ENCODE measurements around the gene CDH20. TPM values are rescaled to one million over a fixed set of nuclear protein-coding genes. Genes with fewer than 3 reads are reported as not detected.
A peak's percentile ranks its signal among the peaks of the same experiment; 100 is the strongest.

Gene CDH20
- total RNA-seq, 1 donor from 2014 or later, result 0.24 TPM

DNA sequence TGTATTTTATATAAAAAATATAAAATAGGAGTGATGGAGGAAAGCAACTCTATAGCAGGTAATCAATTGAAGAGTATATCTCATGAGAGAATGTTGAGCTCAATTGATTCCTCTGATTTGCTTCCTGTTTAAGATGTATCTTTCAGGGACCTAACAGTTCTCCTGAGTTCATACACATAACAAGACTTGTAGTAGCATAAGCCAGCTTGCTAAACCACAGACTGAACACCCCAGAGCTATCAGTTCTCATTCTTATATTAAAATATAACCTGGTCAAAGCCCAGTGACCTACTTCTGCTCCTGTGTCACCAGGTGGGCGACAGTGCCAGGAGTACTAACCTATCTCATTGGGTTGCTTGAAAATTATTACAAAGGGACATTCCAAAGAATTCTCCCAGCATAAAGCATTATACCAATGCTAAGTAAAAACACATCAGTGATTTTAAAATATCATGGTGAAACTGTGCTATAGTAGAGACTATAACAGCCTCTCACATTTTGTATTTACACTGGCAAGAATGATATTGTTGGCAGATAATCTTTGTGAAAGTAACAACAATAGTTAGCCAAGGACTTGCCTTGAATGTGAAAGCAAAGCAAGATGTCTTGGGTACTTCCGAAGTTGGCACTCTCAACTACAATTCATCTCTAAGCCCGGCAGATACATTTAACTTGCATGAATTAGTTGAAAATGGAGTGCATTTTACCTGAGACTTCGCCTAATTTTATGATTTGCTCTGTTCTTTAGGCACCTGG lies 40.8 kb upstream of the CDH20 start:
- DNase-seq, result no peak
- ATAC-seq, result no peak
- H3K9me3 ChIP-seq, result no peaks in the 10 kb centered on the region
- H3K27me3 ChIP-seq (ENCODE audit: low read depth), result no peaks in the 10 kb centered on the region
- no peaks in the 10 kb centered on the region for H3K4me1 ChIP-seq
- TF ChIP-seq, protein P1, sequence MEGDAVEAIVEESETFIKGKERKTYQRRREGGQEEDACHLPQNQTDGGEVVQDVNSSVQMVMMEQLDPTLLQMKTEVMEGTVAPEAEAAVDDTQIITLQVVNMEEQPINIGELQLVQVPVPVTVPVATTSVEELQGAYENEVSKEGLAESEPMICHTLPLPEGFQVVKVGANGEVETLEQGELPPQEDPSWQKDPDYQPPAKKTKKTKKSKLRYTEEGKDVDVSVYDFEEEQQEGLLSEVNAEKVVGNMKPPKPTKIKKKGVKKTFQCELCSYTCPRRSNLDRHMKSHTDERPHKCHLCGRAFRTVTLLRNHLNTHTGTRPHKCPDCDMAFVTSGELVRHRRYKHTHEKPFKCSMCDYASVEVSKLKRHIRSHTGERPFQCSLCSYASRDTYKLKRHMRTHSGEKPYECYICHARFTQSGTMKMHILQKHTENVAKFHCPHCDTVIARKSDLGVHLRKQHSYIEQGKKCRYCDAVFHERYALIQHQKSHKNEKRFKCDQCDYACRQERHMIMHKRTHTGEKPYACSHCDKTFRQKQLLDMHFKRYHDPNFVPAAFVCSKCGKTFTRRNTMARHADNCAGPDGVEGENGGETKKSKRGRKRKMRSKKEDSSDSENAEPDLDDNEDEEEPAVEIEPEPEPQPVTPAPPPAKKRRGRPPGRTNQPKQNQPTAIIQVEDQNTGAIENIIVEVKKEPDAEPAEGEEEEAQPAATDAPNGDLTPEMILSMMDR (IDR thresholded peaks at IDR 0.05), result no peak
- no peak overlapping the region for H3K4me3 ChIP-seq
- intact Hi-C loops (cut with DNase I), result no loop called here
- no peak overlapping the region for H3K27ac ChIP-seq
- H3K36me3 ChIP-seq, result no peaks in the 10 kb centered on the region

DNA sequence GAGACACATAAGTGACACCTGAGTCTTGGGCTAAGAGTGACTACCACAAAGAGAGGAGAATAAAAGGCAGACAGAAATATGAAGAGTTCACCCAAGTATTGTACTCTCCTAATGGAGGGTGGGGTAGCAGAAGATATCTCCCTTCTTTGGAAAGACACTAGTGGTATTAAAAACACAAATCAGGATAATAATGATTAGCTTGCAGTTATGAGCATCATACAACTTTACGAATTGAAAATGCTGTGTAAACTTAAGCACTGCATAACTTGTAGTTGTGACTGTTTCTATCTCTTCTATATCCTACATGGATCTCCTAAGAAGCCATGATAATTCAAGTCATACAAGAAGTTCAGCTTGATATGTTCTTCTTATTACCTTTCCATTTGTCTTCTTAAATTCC lies 38.1 kb upstream of the CDH20 start:
- Histone ChIP-seq H3K4me3 (no peak overlapping the region), H3K9me3 (no peaks in the 10 kb centered on the region)
- TF ChIP-seq, protein P1 (IDR thresholded peaks at IDR 0.05), result no peak

DNA sequence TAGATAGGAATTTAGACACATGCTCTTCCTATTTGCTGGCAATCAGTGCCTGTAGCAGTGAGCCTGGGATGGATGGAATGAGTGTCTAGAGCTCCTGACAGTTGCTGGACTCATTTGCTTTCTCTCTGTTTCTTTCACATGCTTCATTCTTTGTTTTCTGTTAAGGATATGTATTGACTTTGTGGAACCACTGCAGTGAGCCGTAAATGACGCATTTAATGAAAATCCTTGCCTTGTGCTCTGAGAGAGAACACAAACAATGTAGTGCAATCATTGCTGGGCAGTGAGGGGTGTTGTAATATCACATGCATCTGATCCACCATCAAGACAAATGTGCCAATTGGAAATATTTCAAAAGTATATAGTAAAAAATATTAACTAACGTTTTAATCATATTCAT lies 25.2 kb upstream of the CDH20 start:
- no peaks in the 10 kb centered on the region for H3K36me3 ChIP-seq
- no peaks in the 10 kb centered on the region for H3K4me1 ChIP-seq
- ATAC-seq (no peak), DNase-seq (no peak)
- intact Hi-C loops (cut with DNase I), result no loop called here
- no peak overlapping the region for H3K27ac ChIP-seq
- no peaks in the 10 kb centered on the region for H3K27me3 ChIP-seq (ENCODE audit: low read depth)
- no peak overlapping the region for H3K4me3 ChIP-seq
- no peaks in the 10 kb centered on the region for H3K9me3 ChIP-seq
- TF ChIP-seq, protein P1 (IDR thresholded peaks at IDR 0.05), result no peak

More for the DNA sequence above, 38.1 kb upstream of the CDH20 start:
- Histone ChIP-seq H3K27ac (no peak overlapping the region), H3K4me1 (no peaks in the 10 kb centered on the region), H3K36me3 (no peaks in the 10 kb centered on the region), H3K27me3 (ENCODE audit: low read depth) (no peaks in the 10 kb centered on the region)
- ATAC-seq (no peak), DNase-seq (no peak)
- intact Hi-C loops (cut with DNase I), result no loop called here

DNA sequence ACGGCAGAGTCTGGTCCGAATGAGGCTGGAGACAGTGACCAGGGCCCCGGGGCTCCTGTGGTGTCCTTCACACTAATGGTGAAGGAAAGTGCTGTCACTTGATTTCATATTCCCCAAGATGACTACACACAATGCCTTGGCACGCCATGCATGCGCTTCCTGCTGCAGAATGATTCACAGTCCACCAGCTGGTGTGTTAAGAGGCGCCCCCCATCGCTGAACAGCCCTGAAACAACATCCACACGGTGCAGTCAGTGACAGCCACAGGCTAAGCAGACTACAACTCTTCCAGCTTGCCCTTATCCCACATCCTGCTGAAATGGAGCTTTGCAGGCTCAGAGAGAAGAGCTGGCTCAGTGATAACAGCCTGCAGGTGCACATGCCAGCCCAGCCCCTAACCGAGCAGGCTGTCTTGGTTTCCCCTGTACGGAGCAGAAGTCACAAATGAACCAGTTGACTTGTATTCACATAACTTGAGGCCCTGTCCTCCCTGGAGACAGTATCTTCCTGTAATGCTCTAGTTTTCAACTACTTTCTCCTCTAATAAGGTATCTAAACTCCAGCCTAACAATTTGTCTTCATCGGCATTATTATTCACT lies 24.3 kb upstream of the CDH20 start:
- intact Hi-C loops (cut with DNase I), result no loop called here
- H3K36me3 ChIP-seq, result no peaks in the 10 kb centered on the region
- no peak overlapping the region for H3K4me3 ChIP-seq
- no peaks in the 10 kb centered on the region for H3K9me3 ChIP-seq
- TF ChIP-seq, protein P1 (IDR thresholded peaks at IDR 0.05), result no peak
- H3K4me1 ChIP-seq, result no peaks in the 10 kb centered on the region
- DNase-seq (no peak), ATAC-seq (no peak)
- H3K27ac ChIP-seq, result no peak overlapping the region
- no peaks in the 10 kb centered on the region for H3K27me3 ChIP-seq (ENCODE audit: low read depth)

DNA sequence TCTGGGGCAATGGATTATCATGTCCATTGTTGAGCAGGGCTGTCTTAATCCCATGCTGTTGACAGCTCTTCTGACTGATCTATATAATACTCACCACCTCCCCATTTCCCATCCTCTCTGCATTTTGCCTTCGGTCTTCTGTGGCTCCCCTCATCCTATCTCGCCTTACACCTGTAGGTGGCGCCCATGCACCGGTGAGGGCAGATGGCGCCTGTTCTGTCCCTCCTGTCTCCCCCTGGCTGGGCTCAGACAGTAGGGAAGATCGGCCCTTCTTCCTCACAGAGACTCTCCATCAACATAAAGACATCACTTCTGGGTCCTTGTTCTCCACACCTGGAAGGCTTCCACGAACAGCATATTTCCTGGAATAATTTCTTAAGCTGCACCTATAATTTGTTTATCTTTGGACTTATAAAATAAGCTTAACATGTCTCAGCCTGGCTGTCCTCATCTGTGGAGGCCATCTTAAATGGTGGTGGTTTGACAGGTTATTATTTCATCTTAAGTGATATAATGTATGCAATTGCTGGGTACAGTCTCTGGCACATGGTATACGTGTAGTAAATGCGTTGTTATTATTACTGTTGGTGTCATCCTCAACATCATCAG lies 10.9 kb upstream of the CDH20 start:
- ATAC-seq (peak; percentile 65 to 74), DNase-seq (no peak)
- H3K36me3 ChIP-seq, result no peaks in the 10 kb centered on the region
- no peaks in the 10 kb centered on the region for H3K4me1 ChIP-seq
- intact Hi-C loops (cut with DNase I), result no loop called here
- no peaks in the 10 kb centered on the region for H3K27me3 ChIP-seq (ENCODE audit: low read depth)
- no peak overlapping the region for H3K4me3 ChIP-seq
- no peak overlapping the region for H3K27ac ChIP-seq
- TF ChIP-seq, protein P1 (IDR thresholded peaks at IDR 0.05), result peak; percentile 62
- H3K9me3 ChIP-seq, result no peaks in the 10 kb centered on the region

All from lower lobe of right lung (tissue), 2 donors.